Occipital lobe (tissue), 2 donors: ENCODE results near the gene DOK4. TPM values are rescaled to one million over a fixed set of nuclear protein-coding genes. Genes with fewer than 3 reads are reported as not detected.

ENCODE experiments used
- DNase-seq: peaks from one replicate; lab custom pipeline; 2025; lab: John Stamatoyannopoulos, UW
- total RNA-seq: library from RNA; depleted of rRNA; stranded (reverse); fragments of >200 nt; gene quantifications from one replicate; pipeline ENCODE4 v1.2.3, GENCODE V29; 2014

The DOK4 gene
- total RNA-seq, 1 donor from 2014 or later: 65.0 TPM

DNA sequence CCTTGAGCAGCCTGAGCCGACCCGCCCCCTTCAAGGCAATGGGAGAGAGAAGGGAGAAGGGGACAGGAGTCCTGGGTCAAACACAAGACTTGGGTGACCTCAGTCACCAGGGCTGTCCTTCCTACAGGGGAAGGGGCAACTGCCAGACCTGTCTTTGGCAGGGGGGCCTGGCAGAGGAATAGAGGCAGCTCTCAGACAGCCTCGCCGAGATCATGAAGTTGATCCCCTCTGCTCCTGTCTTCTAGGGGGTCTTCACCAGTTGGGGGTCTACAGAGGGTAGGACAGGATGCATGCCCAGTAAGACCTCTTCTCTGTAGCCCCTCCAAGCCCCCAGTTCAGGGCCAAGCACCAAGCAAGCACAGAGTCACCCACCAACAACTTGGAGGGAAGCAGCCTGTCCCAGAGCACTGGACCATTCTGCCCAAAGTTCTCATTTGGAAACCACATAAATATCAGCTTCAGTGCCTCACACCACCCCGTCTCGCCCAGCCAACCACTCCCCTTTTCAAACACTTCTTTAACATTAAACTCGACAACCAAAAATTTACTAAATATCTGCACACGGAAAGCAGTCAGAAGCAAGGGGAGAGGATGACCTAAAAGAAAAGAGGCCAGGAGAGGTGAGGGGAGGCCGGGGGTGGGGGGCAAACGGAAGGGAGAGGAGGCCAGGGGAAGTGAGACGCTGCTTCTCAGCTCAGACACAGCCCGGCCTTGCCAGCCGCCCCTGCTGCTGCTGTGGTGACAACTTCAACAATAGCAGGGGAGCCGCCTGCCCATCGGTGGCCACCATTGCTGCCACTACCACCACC, 7.7 kb downstream of the DOK4 start:
- no peak for DNase-seq

DNA sequence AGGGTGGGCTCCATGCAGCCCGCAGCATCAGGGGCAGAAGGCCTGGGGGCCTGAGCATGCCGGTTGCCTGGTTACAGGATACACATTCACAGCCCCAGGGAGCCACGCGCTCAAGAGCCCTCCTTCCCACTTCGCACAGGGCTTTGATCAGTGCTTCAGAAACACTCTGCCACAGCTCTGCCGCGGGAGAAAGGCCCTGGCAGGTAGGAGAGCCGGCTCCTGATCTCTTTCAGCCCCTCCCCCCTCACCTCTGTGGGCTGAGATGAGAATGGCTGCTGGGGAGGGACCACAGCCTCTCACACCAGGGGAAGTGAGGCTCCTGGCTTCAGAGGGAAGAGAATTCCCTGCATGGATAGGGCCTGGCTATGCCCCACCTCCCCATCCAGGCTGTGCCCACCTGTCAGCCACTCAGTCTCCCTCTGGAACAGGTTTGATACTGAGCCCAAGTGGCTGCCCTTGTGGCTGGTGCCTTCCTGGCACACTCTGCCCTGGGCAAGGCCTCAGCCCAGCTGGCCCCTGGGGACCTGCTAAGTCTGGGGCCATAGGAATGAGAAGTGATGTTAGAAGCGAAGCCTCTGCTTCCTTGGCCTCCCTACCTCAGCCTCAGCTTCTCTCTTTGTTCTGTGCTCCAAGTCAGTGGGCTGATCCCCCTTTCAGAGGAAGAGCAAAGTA, 8.6 kb downstream of the DOK4 start:
- no peak for DNase-seq

DNA sequence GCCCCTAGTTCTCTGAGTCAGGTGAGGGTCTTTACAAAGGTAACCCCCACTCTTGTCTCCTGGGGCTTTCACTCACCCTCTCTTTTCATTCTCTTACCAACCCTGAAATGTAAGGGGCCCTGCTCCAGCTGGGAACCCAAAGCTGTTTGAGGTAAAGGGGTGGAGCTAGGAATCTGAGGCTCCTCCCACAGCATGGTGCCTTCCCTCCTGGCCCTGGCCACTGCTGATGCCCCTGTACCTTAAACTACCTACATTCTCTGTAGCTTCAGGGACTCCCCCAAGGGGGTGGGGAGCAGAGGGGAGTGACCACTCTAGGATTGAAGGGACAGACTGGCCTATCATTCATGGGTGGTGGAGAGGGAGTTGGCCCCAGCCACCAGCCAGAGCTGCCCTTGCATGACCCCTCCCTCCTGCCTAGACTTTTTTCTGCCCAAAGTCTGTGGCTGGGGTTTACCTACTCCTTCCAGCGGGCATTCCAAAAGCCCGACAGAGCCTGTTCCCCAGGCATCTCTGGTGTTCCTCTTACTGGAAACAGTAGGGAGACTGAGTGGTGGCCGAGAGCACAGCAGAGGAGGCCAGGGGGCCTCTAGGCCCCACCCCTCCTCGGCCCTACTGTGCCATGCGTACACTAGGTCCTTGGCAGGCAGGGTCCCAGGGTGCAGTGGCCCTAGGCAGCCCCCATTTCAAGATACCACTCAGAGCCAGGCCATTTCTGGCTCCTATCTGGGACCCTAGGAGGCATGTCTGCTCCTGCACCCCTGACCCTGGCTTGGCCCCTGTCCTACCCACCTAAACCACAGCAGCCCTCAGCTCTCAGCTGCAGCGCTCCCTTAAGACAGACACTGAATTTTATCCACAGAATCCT, 9.5 kb downstream of the DOK4 start:
- DNase-seq: no peak

DNA sequence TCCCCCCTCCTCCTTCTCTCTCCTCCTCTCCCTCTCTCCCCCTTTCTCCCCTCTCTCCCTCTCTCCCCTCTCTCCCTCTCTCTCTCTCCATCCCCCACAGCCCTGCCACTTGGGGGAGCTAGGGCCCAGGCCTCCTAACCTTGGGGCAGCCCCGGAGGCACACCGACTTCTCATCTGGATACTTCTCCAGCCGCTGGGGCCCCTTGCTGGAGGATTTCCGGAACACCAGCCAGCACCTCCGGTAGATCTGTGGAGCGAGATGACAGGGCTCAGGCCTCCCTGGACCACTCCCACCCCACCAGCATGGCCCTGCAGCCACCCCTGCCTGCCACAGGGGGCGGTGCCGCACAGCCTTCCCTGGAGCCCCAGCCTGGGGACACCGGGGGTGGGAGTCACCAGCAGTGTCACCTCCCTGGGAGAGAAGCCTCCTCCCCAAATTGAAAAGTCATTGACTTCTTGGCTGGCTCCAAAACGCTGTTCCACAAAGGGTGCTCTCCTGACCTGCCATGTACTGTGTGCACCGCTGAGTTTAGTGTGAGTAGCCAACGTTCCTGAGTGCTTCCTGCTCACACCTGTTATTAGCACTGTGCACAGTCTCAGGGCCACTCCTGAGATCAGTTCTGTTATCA, 10.5 kb downstream of the DOK4 start:
- no peak for DNase-seq

DNA sequence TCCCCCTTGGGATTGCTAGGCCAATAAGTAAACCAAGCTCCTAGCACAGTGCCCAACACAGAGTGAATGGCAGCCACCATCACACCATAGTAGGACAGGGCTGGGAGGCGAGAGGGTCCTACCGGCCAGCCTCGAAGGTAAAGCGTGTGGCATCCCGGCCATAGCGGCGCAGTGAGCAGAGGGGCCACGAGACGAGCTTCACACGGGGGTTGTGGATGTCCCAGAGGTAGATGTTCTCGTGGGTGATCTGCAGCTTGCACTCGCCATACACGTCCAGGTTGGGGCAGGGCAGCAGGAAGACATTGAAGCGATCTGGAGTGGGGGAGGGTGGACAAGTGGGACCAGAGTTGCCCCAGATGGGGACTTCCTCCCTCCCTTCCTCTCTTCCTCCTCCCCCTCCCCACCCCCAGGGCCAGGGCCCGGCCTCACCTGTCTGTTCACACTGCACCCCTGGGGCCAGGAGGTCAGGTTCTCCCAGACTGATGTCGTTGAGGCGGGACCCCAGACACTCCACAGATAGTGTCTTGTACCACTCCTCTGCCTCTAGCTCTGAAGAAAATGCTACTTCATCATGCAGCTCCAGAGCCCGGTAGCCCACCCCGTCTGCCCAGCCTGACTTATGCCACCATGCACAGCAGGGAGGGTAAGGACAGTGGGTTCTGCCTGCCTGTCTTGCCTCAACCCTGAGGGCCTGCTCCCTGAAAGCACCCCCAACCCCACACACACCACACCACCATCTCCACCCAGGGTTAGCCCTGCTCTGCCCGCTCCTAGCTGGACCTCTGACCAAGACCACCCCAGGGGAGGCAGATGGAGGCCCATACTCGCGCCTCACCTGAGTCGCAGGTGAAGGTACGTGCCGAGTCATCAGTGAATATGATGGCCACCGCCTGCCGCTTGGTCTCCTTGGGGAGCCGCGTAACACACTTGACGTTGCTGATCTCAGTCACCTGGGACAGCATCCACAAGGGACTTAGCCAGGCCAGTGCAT, 11.3 kb downstream of the DOK4 start:
- no peak for DNase-seq

DNA sequence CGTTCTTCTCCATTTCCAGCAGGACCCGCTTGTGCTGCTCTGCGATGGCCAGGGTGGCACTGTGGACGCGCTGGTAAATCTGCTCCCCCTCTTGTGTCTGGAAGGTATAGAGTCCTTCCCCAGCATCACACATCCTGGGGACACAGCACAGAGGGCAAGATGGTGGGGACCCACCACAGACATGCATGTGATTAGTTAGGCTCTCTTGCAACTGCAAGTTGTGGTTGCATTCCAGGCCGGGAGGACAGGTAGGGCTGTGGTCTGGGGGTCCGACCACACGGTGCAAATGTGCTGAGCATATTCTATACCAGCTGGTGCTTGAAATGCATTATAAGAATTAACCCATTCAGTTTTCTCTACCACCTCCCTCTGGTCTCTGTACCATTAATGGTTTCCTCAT, 12.4 kb downstream of the DOK4 start:
- DNase-seq: no peak

DNA sequence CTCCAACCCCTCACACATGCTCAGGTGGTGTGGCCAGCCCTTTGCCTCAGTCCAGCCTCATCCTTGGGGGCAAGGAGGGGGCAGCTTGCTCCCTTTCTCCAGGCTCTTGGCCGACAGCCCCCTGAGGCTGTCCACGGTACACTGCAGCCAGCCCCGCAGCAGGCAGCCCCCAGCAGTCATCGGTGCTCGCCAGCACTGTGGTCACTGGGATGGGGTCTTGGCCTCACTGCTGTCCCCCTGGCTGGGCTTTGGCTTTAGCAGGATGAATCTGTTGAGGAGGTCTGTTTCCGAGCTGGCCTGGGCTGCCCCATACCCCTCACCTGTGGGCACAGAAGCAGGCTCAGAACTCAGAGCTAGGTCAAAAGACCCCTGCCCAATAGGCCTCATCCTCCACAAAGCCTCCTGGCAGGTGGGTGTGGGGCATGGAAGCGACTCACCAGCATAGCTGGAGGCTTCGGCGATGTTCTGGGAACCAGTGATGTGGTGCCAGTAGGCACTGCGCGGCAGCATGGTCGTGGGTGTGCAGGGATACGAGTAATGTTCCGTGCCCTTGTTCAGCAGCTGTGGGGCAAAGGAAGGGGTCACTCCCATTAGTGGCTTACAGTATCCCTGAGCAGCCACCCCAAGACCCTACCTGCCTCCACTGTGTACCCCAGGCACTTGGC, 13.0 kb downstream of the DOK4 start:
- DNase-seq: no peak

DNA sequence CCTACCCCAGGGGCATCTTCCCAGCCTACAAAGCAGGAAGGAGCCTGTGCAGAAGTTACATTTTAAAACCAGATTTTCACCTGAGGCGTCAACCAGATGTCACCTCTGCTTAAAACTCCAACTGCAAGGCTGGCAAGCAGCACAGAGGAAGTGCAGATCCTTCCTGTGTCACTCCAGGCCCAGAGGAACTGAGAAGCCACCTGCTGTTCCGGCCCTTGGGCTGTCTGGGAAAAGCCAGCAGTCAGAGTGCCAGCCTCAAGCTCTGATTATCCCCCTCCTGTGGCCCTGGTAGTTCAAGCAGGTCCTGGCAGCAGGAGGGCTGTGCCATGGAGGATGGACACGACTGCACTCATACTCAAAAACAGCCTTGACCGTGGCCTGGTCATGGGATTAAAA, 13.6 kb downstream of the DOK4 start:
- DNase-seq: no peak

DNA sequence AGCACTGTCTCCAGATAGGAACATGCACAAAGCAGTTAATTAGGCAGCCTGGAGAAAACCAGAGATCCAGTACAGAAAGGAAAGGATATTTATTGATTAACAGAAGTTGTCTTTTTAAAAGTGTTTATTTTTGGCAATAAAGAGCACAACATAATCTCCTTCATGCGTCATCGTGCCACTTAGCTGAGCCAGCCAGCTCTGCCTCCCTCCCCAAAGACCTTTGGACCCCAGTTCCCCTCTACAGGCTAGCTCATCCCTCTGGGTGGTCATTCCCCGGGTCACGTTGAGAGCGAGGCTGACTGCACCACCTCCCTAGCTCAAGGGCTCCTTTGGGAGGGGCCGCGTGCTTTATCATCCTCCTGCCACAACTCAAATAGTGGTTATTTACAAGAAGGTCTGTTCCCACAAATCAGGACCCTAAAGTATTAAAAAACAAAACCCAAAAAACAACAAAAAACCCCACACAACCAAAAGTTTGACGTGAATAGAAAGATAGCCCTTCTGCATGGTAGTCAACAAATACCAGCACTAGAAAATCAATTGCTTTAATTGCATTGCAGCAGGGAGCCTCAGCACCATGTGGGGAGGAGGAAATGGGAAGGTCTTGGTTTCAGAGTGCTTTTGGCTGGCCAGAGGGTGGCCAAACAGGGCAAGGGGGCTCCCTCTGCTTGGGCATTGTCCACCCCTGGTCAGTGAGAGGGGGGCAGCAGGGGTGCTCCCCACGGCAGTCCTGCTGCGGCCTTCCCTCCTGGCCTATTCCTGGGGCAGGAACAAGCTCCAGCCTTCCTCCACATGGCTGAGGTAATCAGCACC, 14.2 kb downstream of the DOK4 start:
- no peak for DNase-seq

DNA sequence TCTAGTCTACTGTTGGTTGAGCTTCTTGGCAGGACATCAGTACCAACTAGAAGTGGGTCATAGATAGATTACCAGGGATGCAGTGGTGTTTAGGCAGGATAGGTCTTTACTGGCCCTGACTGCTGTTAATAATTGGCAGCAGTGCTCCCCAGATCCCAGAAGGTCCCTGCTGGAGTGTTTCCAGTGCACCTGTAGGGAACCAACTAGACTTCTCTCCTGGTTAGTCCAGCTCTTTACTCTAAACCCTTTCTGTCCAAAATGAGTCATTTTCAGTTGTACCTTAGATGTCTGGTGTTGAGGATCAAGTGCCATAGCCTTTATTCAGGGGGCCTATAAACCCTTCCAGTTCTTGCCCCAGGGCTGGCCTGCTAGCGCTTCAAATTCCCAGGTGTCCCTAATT, 15.1 kb downstream of the DOK4 start:
- DNase-seq: no peak

DNA sequence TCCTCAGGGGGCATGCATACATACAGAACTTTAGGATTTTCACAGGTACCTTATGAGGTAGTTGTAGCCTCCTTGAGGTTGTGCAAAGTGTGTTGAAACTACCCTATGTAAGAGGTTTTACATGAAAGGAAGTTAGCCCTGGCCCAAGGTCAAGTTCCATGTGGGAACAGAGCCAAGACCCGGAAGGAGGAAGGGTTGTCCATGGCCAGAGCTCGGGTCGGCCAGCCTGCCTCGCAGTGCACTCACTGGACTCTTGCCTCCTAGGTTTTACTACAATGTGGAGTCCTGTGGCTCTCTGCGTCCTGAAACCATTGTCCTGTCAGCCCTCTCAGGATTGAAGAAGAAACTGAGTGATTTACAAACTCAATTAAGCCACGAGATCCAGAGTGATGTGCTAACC, 15.6 kb downstream of the DOK4 start:
- DNase-seq: no peak

DNA sequence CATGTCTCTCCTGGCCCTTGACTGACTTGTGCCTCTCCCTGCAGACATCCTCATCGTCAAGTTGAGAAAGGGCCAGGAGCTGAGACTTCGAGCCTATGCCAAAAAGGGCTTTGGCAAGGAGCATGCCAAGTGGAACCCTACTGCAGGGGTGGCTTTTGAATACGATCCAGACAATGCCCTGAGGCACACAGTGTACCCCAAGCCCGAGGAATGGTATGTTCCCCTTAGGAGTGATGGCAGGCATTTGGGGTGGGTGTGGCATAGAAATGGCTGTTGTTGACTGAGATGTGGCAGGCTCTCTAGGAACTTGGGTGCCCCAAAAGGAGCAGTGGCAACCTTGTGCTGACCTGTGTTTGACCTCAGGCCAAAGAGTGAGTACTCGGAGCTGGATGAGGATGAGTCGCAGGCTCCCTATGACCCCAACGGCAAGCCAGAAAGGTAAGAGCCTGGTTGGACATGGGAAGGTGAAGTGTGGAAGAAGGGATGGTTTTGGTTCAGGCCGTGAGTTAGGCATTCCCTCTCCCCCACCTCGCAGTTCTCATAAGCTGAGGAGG, 16.3 kb downstream of the DOK4 start:
- DNase-seq: no peak

DNA sequence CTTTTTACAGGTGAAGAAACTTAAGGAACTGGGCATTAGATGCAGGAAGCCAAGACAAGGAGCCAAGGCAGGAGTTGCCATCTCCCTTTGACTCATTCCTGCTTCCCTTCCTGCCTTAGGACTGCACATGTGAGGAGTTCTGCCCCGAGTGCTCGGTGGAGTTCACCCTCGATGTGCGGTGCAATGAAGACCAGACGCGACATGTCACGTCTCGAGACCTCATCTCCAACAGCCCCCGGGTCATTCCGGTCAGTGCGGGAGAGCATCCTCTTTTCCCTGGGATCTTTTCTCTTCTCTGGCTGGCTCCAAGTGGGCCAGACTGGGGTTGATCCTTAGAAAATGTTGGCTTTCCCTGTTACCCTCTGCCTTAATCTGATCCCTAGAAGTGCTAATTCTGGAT, 17.2 kb downstream of the DOK4 start:
- DNase-seq: no peak

DNA sequence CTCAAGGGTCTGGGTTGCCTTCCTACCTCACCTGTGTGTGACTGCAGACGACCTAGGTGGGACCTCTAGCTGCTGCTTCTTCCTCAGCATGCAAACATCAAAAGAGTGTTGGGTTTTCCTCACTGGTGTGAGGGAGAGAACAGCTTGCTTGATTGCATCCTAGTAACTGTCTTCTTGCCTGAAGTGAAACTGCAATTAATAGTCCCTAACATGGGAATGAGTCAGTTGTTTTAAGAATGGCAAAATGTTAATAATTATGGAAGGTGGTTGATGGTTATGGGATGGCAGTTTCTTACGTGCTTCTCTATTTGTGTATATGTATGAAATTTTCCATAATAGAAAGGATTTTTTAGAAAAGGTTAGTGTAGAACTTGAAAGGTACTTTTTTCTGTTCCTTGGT, 17.9 kb downstream of the DOK4 start:
- no peak for DNase-seq

DNA sequence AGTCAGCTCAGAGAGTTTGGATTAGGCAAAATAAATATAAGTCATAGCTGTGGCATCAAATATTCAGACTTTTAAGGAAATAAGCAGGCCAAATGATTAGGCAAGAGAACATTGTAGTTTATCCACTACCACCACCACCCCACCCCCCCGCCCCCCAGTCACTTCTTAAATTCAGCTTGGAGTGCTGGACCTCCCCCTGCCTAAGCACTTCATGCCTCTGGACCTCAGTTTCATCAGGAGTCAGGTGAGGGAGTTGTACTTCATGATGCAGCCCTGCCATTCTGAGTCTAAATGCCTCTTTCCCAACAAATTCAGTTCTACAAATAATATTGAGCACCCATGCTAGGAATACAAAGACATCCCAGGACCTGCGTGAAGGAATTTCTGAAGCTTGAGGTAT, 21.8 kb downstream of the DOK4 start:
- DNase-seq: no peak

DNA sequence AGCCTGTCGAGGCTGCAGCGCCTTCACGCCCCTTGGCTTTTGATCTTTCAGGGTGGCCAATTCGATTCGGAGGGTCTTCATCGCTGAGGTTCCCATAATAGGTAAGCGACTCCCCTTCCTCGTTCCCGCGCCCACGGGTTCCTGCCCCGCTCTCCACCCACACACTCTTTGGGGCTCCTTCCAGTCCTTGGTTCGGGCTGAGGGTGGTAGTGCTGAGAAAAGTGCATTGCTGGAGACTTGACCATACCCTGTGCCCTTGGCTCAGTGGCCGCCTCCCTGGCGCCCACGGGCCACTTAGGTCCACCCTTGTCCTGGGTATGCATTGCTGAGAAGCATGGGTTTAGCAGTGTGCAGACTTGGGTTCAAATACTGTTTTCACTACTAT, 23.3 kb downstream of the DOK4 start:
- no peak for DNase-seq

DNA sequence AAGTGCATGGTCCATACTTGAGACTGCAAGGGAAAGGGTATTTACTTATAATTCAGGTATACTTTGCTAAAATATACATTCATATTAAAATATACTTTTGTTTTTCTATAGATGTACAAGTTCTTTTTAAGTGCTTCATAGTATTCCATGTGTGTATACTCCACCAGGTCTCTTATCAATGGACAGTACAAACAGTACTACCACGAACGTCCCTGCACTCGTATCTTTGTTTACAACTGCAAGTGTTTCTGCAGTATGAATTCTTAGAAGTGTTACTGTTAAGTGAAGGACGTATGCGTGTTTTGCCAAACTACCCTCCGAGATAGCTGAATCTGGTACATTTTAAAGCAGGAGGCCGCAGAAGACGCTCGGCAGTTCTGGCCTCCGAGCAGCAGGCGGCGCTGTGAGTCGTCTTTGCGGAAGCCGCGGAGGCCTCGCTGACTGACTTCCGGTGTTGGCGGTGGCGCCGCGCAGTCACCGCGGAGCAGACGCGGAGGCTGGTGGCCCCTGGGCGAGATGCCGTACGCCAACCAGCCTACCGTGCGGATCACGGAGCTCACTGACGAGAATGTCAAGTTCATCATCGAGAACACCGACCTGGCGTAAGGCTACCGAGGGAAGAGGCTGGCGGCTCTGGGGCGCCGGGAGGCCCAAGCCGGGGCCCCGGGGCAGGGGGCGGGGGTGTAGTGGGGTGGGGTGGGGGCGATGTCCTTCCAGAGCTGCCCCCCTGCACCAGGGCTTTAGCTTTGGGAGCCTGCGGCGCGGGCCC, 23.9 kb downstream of the DOK4 start, which contains the start of gene POLR2C:
TSS of gene POLR2C (plus strand) at position 471 of the 769 bp plus-strand sequence. CDS start at position 517, 46 bp downstream.
- DNase-seq: peak; percentile 79

DNA sequence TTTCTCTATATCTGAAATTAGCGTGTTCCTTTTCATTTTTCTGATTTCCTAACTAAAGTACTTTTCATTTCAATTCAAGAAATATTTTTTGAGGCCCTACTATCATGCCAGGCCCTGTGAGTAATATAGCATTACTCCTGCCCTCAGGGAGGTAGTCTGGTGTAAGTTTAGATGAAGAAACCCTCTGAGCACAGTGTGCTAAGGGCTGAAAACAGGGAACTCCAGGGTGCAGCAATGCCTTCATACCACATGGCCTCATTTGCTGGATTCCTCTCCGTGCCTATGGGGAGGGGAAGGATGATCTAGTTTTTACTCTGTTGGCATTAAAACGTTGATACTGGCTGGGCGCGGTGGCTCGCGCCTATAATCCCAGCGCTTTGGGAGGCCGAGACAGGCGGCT, 34.3 kb downstream of the DOK4 start:
- no peak for DNase-seq
